ENCODE data around the gene TFF3.

TFF3 gene

GRCh38 chr21:42346866-42347600, 31.8 kb upstream of the TFF3 start:
- H3K9ac ChIP-seq (ENCODE audit: low read length in 2 of 2), result no peak overlapping the region
- no peaks in the 10 kb centered on the region for H3K36me3 ChIP-seq (ENCODE audit: control insufficient read depth in 2 of 2, insufficient read depth in 2 of 2, low read length in 2 of 2)
- no peaks in the 10 kb centered on the region for H3K4me1 ChIP-seq (ENCODE audit: control insufficient read depth, insufficient read depth, low read length)
- H3K27ac ChIP-seq (ENCODE audit: low read length), result no peak overlapping the region
- H3K9me3 ChIP-seq (ENCODE audit: control insufficient read depth in 2 of 2, low read length in 2 of 2), result no peaks in the 10 kb centered on the region
- no peak overlapping the region for H3K4me3 ChIP-seq (ENCODE audit: low read length in 2 of 2)
- H3K27me3 ChIP-seq (ENCODE audit: control insufficient read depth in 1 of 2, insufficient read depth in 2 of 2, low read length in 2 of 2), result peaks cover 0 to 9% of the 10 kb centered on the region in 2 donors

GRCh38 chr21:42346441-42346840, 31.2 kb upstream of the TFF3 start:
- Histone ChIP-seq H3K4me1 (ENCODE audit: control insufficient read depth, insufficient read depth, low read length) (no peaks in the 10 kb centered on the region), H3K9me3 (ENCODE audit: control insufficient read depth in 2 of 2, low read length in 2 of 2) (no peaks in the 10 kb centered on the region), H3K27ac (ENCODE audit: low read length) (no peak overlapping the region), H3K9ac (ENCODE audit: low read length in 2 of 2) (no peak overlapping the region), H3K27me3 (ENCODE audit: control insufficient read depth in 1 of 2, insufficient read depth in 2 of 2, low read length in 2 of 2) (peaks cover 0 to 9% of the 10 kb centered on the region in 2 donors), H3K36me3 (ENCODE audit: control insufficient read depth in 2 of 2, insufficient read depth in 2 of 2, low read length in 2 of 2) (no peaks in the 10 kb centered on the region), H3K4me3 (ENCODE audit: low read length in 2 of 2) (no peak overlapping the region)

DNA sequence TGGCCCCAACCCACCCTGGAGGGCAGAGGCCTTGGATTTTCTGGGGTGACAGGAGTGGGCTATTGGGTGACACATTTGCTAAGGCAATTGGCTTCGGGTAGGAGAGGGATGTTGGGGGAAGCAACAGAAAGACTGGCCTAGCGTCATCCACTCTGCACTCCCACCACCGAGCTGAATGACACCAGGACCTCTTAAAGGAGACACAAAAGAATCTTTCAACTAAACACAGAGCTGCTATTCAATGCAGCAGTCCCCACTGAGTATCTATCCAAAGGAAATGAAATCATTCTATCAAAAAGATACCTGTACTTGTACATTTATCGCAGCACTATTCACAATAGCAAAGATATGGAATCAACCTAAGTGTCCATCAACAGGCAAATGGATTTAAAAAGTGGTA, 29.4 kb upstream of the TFF3 start:
- H3K4me3 ChIP-seq (ENCODE audit: low read length in 2 of 2), result no peak overlapping the region
- no peaks in the 10 kb centered on the region for H3K36me3 ChIP-seq (ENCODE audit: control insufficient read depth in 2 of 2, insufficient read depth in 2 of 2, low read length in 2 of 2)

GRCh38 chr21:42343963-42344510, 28.8 kb upstream of the TFF3 start:
- Histone ChIP-seq H3K9me3 (ENCODE audit: control insufficient read depth in 2 of 2, low read length in 2 of 2) (no peaks in the 10 kb centered on the region), H3K27ac (ENCODE audit: low read length) (no peak overlapping the region), H3K4me3 (ENCODE audit: low read length in 2 of 2) (no peak overlapping the region), H3K36me3 (ENCODE audit: control insufficient read depth in 2 of 2, insufficient read depth in 2 of 2, low read length in 2 of 2) (no peaks in the 10 kb centered on the region), H3K4me1 (ENCODE audit: control insufficient read depth, insufficient read depth, low read length) (no peaks in the 10 kb centered on the region), H3K27me3 (ENCODE audit: control insufficient read depth in 1 of 2, insufficient read depth in 2 of 2, low read length in 2 of 2) (peaks cover 0 to 9% of the 10 kb centered on the region in 2 donors), H3K9ac (ENCODE audit: low read length in 2 of 2) (no peak overlapping the region)

More for the DNA sequence above, 29.4 kb upstream of the TFF3 start:
- peaks cover 0 to 9% of the 10 kb centered on the region in 2 donors for H3K27me3 ChIP-seq (ENCODE audit: control insufficient read depth in 1 of 2, insufficient read depth in 2 of 2, low read length in 2 of 2)
- no peaks in the 10 kb centered on the region for H3K4me1 ChIP-seq (ENCODE audit: control insufficient read depth, insufficient read depth, low read length)
- H3K9ac ChIP-seq (ENCODE audit: low read length in 2 of 2), result no peak overlapping the region
- no peak overlapping the region for H3K27ac ChIP-seq (ENCODE audit: low read length)
- no peaks in the 10 kb centered on the region for H3K9me3 ChIP-seq (ENCODE audit: control insufficient read depth in 2 of 2, low read length in 2 of 2)

DNA sequence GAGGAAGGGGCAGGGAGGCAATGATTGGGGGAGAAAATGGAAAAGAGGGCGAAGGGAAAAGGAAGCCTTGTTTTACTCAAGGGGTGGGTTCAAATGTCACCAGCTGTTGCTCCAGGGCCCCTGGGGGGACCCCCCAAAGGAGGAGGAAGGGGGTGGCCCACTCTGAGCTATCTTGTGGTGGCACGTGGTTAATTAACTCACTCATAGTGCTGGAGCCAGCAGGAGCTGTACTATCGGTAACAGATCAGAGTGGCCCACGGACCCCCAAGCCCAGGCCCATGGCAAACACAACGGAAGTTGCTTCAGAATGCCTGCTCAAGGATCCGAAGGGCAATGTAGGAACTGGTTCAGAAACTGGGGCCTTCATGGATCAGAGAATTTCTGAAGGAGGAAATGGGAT, 28.3 kb upstream of the TFF3 start:
- H3K9me3 ChIP-seq (ENCODE audit: control insufficient read depth in 2 of 2, low read length in 2 of 2), result no peaks in the 10 kb centered on the region
- peaks cover 0 to 7% of the 10 kb centered on the region in 2 donors for H3K27me3 ChIP-seq (ENCODE audit: control insufficient read depth in 1 of 2, insufficient read depth in 2 of 2, low read length in 2 of 2)
- no peak overlapping the region for H3K27ac ChIP-seq (ENCODE audit: low read length)
- H3K36me3 ChIP-seq (ENCODE audit: control insufficient read depth in 2 of 2, insufficient read depth in 2 of 2, low read length in 2 of 2), result no peaks in the 10 kb centered on the region
- no peak overlapping the region for H3K9ac ChIP-seq (ENCODE audit: low read length in 2 of 2)
- no peak overlapping the region for H3K4me3 ChIP-seq (ENCODE audit: low read length in 2 of 2)
- H3K4me1 ChIP-seq (ENCODE audit: control insufficient read depth, insufficient read depth, low read length), result no peaks in the 10 kb centered on the region

DNA sequence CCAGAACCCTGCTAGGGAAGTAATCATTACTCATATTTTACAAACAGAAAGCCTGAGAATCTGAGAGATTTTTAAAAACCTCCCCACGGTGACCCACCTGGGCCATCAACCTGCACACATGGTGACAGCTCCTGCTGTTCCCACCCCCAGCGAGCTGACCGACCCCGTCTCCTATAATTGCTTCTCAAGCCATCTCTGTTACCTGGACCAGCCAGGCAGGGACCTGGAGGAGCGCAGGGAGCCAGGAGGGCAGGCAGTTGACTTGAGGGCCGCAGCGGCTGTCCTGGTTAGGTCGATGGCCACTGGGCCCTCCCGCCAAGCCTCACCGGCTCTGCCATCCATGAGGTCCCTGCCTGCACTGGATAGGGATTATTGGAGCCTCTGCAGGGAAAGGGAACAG, 27.9 kb upstream of the TFF3 start:
- Histone ChIP-seq H3K27me3 (ENCODE audit: control insufficient read depth in 1 of 2, insufficient read depth in 2 of 2, low read length in 2 of 2) (peaks cover 0 to 6% of the 10 kb centered on the region in 2 donors), H3K9me3 (ENCODE audit: control insufficient read depth in 2 of 2, low read length in 2 of 2) (no peaks in the 10 kb centered on the region), H3K27ac (ENCODE audit: low read length) (no peak overlapping the region), H3K4me1 (ENCODE audit: control insufficient read depth, insufficient read depth, low read length) (peaks cover under 1% of the 10 kb centered on the region), H3K36me3 (ENCODE audit: control insufficient read depth in 2 of 2, insufficient read depth in 2 of 2, low read length in 2 of 2) (no peaks in the 10 kb centered on the region), H3K4me3 (ENCODE audit: low read length in 2 of 2) (no peak overlapping the region), H3K9ac (ENCODE audit: low read length in 2 of 2) (no peak overlapping the region)

DNA sequence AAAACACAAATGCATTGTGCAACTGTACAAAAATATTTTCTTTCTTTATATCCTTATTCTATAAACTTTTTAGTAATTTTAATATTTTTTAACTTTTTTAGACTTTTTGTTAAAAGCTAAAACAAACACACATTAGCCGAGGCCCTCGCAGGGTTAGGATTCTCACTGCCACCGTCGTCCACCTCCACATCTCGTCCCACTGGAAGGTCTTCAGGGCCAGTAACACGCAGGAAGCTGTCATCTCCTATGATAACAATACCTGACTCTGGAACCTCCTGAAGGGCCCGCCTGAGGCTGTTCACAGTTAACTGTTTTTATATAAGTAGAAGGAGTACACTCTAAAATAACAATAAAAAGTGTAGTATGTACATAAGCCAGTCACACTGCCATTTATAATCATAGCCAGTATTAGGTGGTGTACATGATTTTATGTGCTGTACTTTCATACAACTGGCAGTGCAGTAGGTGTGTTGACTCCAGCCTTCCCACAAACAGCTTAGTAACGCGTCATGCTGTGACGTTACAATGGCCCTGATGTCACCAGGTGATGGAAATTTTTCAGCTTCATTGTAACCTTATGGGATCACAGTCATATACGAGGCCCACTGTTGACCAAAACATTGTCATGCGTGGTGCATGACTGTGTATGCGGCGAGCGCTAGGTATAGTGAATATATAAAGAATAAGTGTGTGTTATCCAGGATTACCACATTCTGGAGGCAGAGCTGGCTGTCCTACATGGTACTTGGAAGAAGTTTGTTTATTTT, 26.8 kb upstream of the TFF3 start:
- no peak overlapping the region for H3K9ac ChIP-seq (ENCODE audit: low read length in 2 of 2)
- no peaks in the 10 kb centered on the region for H3K36me3 ChIP-seq (ENCODE audit: control insufficient read depth in 2 of 2, insufficient read depth in 2 of 2, low read length in 2 of 2)
- no peaks in the 10 kb centered on the region for H3K9me3 ChIP-seq (ENCODE audit: control insufficient read depth in 2 of 2, low read length in 2 of 2)
- no peaks in the 10 kb centered on the region for H3K27me3 ChIP-seq (ENCODE audit: control insufficient read depth in 1 of 2, insufficient read depth in 2 of 2, low read length in 2 of 2)
- peaks cover 3% of the 10 kb centered on the region for H3K4me1 ChIP-seq (ENCODE audit: control insufficient read depth, insufficient read depth, low read length)
- no peak overlapping the region for H3K27ac ChIP-seq (ENCODE audit: low read length)
- H3K4me3 ChIP-seq (ENCODE audit: low read length in 2 of 2), result no peak overlapping the region

- no peak overlapping the region for H3K4me3 ChIP-seq (ENCODE audit: low read length in 2 of 2)
- H3K9ac ChIP-seq (ENCODE audit: low read length in 2 of 2), result no peak overlapping the region
- H3K9me3 ChIP-seq (ENCODE audit: control insufficient read depth in 2 of 2, low read length in 2 of 2), result no peaks in the 10 kb centered on the region
- H3K27me3 ChIP-seq (ENCODE audit: control insufficient read depth in 1 of 2, insufficient read depth in 2 of 2, low read length in 2 of 2), result peaks cover 0 to 2% of the 10 kb centered on the region in 2 donors
- no peaks in the 10 kb centered on the region for H3K36me3 ChIP-seq (ENCODE audit: control insufficient read depth in 2 of 2, insufficient read depth in 2 of 2, low read length in 2 of 2)
- H3K4me1 ChIP-seq (ENCODE audit: control insufficient read depth, insufficient read depth, low read length), result peaks cover 3% of the 10 kb centered on the region
- no peak overlapping the region for H3K27ac ChIP-seq (ENCODE audit: low read length)
Observed at GRCh38 chr21:42340187-42341050, 25.2 kb upstream of the TFF3 start.

GRCh38 chr21:42338729-42339715, 23.8 kb upstream of the TFF3 start:
- Histone ChIP-seq H3K9me3 (ENCODE audit: control insufficient read depth in 2 of 2, low read length in 2 of 2) (no peaks in the 10 kb centered on the region), H3K36me3 (ENCODE audit: control insufficient read depth in 2 of 2, insufficient read depth in 2 of 2, low read length in 2 of 2) (no peaks in the 10 kb centered on the region), H3K27ac (ENCODE audit: low read length) (no peak overlapping the region), H3K27me3 (ENCODE audit: control insufficient read depth in 1 of 2, insufficient read depth in 2 of 2, low read length in 2 of 2) (peaks cover 0 to 2% of the 10 kb centered on the region in 2 donors), H3K9ac (ENCODE audit: low read length in 2 of 2) (no peak overlapping the region), H3K4me1 (ENCODE audit: control insufficient read depth, insufficient read depth, low read length) (peaks cover 3% of the 10 kb centered on the region), H3K4me3 (ENCODE audit: low read length in 2 of 2) (no peak overlapping the region)
